PC-9 (cell line): Measurements from ENCODE around the gene BMPR1B. TPM values are rescaled to one million over a fixed set of nuclear protein-coding genes. Genes with fewer than 3 reads are reported as not detected.
"Not testable (repeated sequence)": the region's sequence is repeated elsewhere in the genome, so short reads cannot be mapped to it uniquely, and the experiment has no call there.

Source experiments
- BruUV-seq: library from RNA; stranded (reverse); fragments of 400-500 nt; replicated peaks from 2 replicates; lab custom pipeline; 2021; lab: Mats Ljungman, UMichigan
- CTCF ChIA-PET: fragments of 300-600 bp; sonication (Branson Sonifier 250); formaldehyde crosslinking; loops from one replicate; lab custom pipeline; 2022; ENCODE audit warnings: antibody characterized with exemption; lab: Charles Lee
- POLR2A ChIA-PET: fragments of 300-600 bp; sonication (Branson Sonifier 250); formaldehyde crosslinking; loops from one replicate; lab custom pipeline; 2022; ENCODE audit warnings: antibody characterized with exemption; ENCODE audit not compliant: unreplicated experiment; lab: Charles Lee
- DNase-seq, 2 experiments: peaks; one replicate each; pipeline versions ENCODE4 v3.0.0 to v3.0.0-alpha.2; 2015 to 2022; ENCODE audit warnings: mixed read lengths in 1 of 2
- H2AFZ ChIP-seq: fragments of 200-600 bp; sonication (generic); 2 replicates; pipeline ENCODE4 v1.8.1; 2017; ENCODE audit warnings: antibody characterized with exemption
- H3F3A ChIP-seq: fragments of 200-600 bp; sonication (generic); 2 replicates; pipeline ENCODE4 v1.8.1; 2017; ENCODE audit warnings: antibody characterized with exemption, mild to moderate bottlenecking, low read depth; ENCODE audit not compliant: insufficient read depth
- H3K27ac ChIP-seq: fragments of 200-600 bp; sonication (generic); 2 replicates; pipeline ENCODE4 v1.6.1; 2016; ENCODE audit warnings: mixed run types
- H3K27me3 ChIP-seq: fragments of 200-600 bp; sonication (generic); 2 replicates; pipeline ENCODE4 v1.6.1; 2016; ENCODE audit warnings: low read depth, mixed run types; ENCODE audit not compliant: insufficient read depth
- H3K36me3 ChIP-seq: fragments of 200-600 bp; sonication (generic); 2 replicates; pipeline ENCODE4 v1.6.1; 2016; ENCODE audit warnings: low read depth, mixed run types
- H3K4me1 ChIP-seq: fragments of 200-600 bp; sonication (generic); replicated peaks from 2 replicates; pipeline ENCODE4 v1.6.1; 2016; ENCODE audit warnings: mixed run types; ENCODE audit not compliant: insufficient read depth
- H3K4me2 ChIP-seq: fragments of 200-600 bp; sonication (generic); 2 replicates; pipeline ENCODE4 v1.6.1; 2017; ENCODE audit warnings: mixed run types
- H3K4me3 ChIP-seq: fragments of 200-600 bp; sonication (generic); 2 replicates; pipeline ENCODE4 v1.6.1; 2016; ENCODE audit warnings: mixed run types
- H3K79me2 ChIP-seq: fragments of 200-600 bp; sonication (generic); 2 replicates; pipeline ENCODE4 v1.6.1; 2017; ENCODE audit warnings: low read depth, mixed run types
- H3K9me2 ChIP-seq: fragments of 200-600 bp; sonication (generic); 2 replicates; pipeline ENCODE4 v1.8.1; 2017; ENCODE audit warnings: mild to moderate bottlenecking; ENCODE audit not compliant: insufficient read depth
- H3K9me3 ChIP-seq: fragments of 200-600 bp; sonication (generic); 2 replicates; pipeline ENCODE4 v1.8.1; 2016; ENCODE audit warnings: low read depth; ENCODE audit not compliant: insufficient read depth
- H4K20me1 ChIP-seq: fragments of 200-600 bp; sonication (generic); 2 replicates; pipeline ENCODE4 v1.8.1; 2017; ENCODE audit not compliant: insufficient read depth
- EZH2 ChIP-seq: fragments of 200-600 bp; sonication (generic); IDR thresholded peaks from 2 replicates; pipeline ENCODE4 v1.8.0; 2017; ENCODE audit warnings: antibody characterized with exemption, low read depth
- intact Hi-C: fragments of 100-400 bp; cut with micrococcal nuclease; formaldehyde crosslinking; loops from one replicate; pipeline ENCODE4 v1.10.0; 2022; ENCODE audit not compliant: unreplicated experiment
- total RNA-seq: library from RNA; stranded (reverse); gene quantifications from 2 replicates; pipeline ENCODE4 v1.2.3, GENCODE V29; 2021
- TF ChIP-seq, protein P1 (sequence below): fragments of 200-600 bp; sonication (generic); conservative IDR thresholded peaks from 2 replicates; pipeline ENCODE4 v1.6.1; 2017; ENCODE audit warnings: mixed run types, antibody characterized with exemption, mild to moderate bottlenecking, moderate library complexity

BMPR1B gene
- total RNA-seq, 1 experiment from 2014 or later: 1.1 TPM

DNA sequence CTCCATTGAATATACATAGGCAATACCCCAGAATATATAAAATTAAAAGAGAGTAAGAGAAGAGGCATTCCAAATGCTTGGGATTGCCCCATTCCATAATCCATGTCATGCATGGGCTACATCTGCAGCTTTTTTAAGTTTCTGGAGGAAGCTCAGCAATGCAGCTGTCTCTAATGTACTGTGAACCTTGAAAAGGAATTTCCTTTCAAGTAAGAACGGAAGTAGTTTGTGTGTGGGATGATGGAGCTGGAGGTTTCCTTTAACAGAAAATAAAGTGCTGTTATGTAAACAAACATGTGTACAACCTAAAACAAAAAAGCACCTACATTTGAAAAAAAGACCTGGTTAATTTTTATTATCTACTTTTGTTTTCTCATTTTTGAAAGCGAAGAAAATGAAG is 303.5 kb downstream of the BMPR1B start:
- no peaks in the 10 kb centered on the region for H3K9me2 ChIP-seq
- intact Hi-C loops: no loop called here
- no peak for TF ChIP-seq EZH2
- TF ChIP-seq, protein P1, sequence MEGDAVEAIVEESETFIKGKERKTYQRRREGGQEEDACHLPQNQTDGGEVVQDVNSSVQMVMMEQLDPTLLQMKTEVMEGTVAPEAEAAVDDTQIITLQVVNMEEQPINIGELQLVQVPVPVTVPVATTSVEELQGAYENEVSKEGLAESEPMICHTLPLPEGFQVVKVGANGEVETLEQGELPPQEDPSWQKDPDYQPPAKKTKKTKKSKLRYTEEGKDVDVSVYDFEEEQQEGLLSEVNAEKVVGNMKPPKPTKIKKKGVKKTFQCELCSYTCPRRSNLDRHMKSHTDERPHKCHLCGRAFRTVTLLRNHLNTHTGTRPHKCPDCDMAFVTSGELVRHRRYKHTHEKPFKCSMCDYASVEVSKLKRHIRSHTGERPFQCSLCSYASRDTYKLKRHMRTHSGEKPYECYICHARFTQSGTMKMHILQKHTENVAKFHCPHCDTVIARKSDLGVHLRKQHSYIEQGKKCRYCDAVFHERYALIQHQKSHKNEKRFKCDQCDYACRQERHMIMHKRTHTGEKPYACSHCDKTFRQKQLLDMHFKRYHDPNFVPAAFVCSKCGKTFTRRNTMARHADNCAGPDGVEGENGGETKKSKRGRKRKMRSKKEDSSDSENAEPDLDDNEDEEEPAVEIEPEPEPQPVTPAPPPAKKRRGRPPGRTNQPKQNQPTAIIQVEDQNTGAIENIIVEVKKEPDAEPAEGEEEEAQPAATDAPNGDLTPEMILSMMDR: no peak
- no peaks in the 10 kb centered on the region for H3K27me3 ChIP-seq
- CTCF ChIA-PET: no interaction called here
- no peak overlapping the region for H3K27ac ChIP-seq
- no peak for DNase-seq
- H3F3A ChIP-seq: no peaks in the 10 kb centered on the region
- no peaks in the 10 kb centered on the region for H3K36me3 ChIP-seq
- POLR2A ChIA-PET: no interaction called here
- BruUV-seq: no TSS peak
- no peak overlapping the region for H2AFZ ChIP-seq
- no peaks in the 10 kb centered on the region for H3K4me1 ChIP-seq
- no peaks in the 10 kb centered on the region for H3K79me2 ChIP-seq
- H3K4me3 ChIP-seq: no peak overlapping the region
- H4K20me1 ChIP-seq: no peaks in the 10 kb centered on the region
- no peak overlapping the region for H3K4me2 ChIP-seq
- H3K9me3 ChIP-seq: no peaks in the 10 kb centered on the region

DNA sequence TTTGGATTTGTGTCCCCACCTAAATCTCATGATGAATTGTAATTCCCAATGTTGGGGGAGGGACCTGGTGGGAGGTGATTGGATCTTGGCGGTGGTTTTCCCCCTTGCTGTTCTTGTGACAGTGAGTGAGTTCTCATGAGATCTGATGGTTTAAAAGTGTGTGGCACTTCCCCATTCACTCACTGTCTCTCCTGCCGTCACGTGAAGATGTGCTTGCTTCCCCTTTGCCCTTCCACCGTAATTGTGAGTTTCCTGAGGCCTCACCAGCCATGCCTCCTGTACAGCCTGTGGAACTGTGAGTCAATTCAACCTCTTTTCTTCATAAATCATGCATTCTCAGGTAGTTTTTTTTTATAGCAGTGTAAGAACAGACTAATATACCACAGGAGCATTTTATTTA is 304.0 kb downstream of the BMPR1B start:
- H2AFZ ChIP-seq, H3K4me1 ChIP-seq, H3K79me2 ChIP-seq, H3K4me3 ChIP-seq, H3K4me2 ChIP-seq, POLR2A ChIA-PET, CTCF ChIA-PET, H3F3A ChIP-seq, H3K27ac ChIP-seq, H3K9me3 ChIP-seq, H3K36me3 ChIP-seq, H3K27me3 ChIP-seq, DNase-seq, H4K20me1 ChIP-seq, intact Hi-C loops, BruUV-seq, H3K9me2 ChIP-seq: not testable (repeated sequence)

DNA sequence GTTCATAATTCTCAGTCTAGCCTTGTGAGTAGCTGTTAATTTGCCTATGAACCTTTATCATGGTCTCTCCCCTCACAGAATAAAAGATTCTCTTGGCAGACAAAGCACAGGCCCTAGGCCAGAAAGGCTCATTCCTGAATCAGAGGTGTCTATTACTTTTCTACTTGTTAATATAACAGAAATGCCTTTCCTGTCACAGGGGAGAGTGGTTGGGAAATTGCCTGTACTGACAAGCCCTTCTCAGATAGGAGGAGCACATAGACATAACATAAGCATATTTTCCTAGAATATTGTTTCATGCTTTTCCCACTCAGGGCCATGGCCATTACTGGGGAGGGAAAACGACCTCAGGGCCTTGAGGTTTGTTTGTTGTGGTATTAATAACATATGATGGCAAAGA is 308.3 kb downstream of the BMPR1B start:
- intact Hi-C loops: no loop called here
- Histone ChIP-seq H3K9me3 (no peaks in the 10 kb centered on the region), H3K27me3 (no peaks in the 10 kb centered on the region), H3K4me3 (no peak overlapping the region), H4K20me1 (no peaks in the 10 kb centered on the region), H3K79me2 (no peaks in the 10 kb centered on the region), H3K36me3 (no peaks in the 10 kb centered on the region), H3K9me2 (no peaks in the 10 kb centered on the region), H3F3A (no peaks in the 10 kb centered on the region), H3K27ac (no peak overlapping the region), H2AFZ (no peak overlapping the region), H3K4me2 (no peak overlapping the region), H3K4me1 (no peaks in the 10 kb centered on the region)
- ChIA-PET POLR2A (no interaction called here), CTCF (no interaction called here)
- no peak for TF ChIP-seq EZH2
- TF ChIP-seq, protein P1: no peak
- no TSS peak for BruUV-seq
- no peak for DNase-seq

DNA sequence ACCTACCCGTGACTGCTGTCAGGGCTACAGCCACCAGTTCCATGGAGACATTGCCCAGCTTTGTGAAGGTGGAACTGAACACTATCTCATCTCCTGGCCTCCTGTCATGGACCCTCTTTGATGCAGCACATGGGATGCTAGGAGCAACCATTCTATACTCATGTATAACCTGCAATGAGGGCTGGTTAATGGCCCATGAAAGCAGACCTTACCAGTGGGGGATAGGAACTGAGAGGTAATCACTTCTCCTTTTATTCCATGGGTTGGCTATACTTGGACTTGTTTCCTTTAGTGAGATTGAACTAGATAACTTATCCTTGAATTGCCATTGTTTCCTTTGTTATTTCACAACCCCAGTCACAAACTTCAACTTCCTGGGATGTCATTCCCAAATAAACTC is 310.6 kb downstream of the BMPR1B start:
- Histone ChIP-seq H2AFZ (no peak overlapping the region), H3K36me3 (no peaks in the 10 kb centered on the region), H3K27ac (no peak overlapping the region), H3K4me2 (no peak overlapping the region), H4K20me1 (no peaks in the 10 kb centered on the region), H3K9me3 (no peaks in the 10 kb centered on the region), H3K4me1 (no peaks in the 10 kb centered on the region), H3K27me3 (no peaks in the 10 kb centered on the region), H3F3A (no peaks in the 10 kb centered on the region), H3K9me2 (no peaks in the 10 kb centered on the region), H3K79me2 (no peaks in the 10 kb centered on the region), H3K4me3 (no peak overlapping the region)
- ChIA-PET POLR2A (no interaction called here), CTCF (no interaction called here)
- intact Hi-C loops: no loop called here
- TF ChIP-seq, protein P1: no peak
- TF ChIP-seq EZH2: no peak
- DNase-seq: no peak
- no TSS peak for BruUV-seq
